Pulmonary artery endothelial cell (primary cell): ENCODE data around the gene SLC19A1. TPM values are rescaled to one million over a fixed set of nuclear protein-coding genes. Genes with fewer than 3 reads are reported as not detected.
"Not testable (repeated sequence)": the region's sequence is repeated elsewhere in the genome, so short reads cannot be mapped to it uniquely, and the experiment has no call there.

Experiments
- DNase-seq: peaks from one replicate; pipeline ENCODE4 v3.0.0-alpha.2; 2011; ENCODE audit warnings: low read depth, low spot score
- total RNA-seq: library from RNA; depleted of rRNA; stranded (reverse); fragments of >200 nt; gene quantifications from 2 replicates; pipeline ENCODE4 v1.2.3, GENCODE V29; 2014

SLC19A1 gene
- total RNA-seq, 1 donor from 2014 or later = 16.3 TPM

GRCh38 chr21:45576838-45577737, 34.8 kb upstream of the SLC19A1 start:
- DNase-seq = no peak

- DNase-seq = no peak
Observed at GRCh38 chr21:45575993-45576837, 34.0 kb upstream of the SLC19A1 start.

- DNase-seq = no peak
Observed at GRCh38 chr21:45575304-45575992, 33.2 kb upstream of the SLC19A1 start.

GRCh38 chr21:45574691-45575090, 32.5 kb upstream of the SLC19A1 start:
- DNase-seq = no peak

GRCh38 chr21:45574081-45574501, 31.9 kb upstream of the SLC19A1 start:
- DNase-seq = no peak

GRCh38 chr21:45573452-45574035, 31.3 kb upstream of the SLC19A1 start:
- no peak for DNase-seq

- no peak for DNase-seq
Observed at GRCh38 chr21:45572783-45573451, 30.7 kb upstream of the SLC19A1 start.

GRCh38 chr21:45572231-45572630, 30.0 kb upstream of the SLC19A1 start:
- DNase-seq = no peak

- no peak for DNase-seq
Observed at GRCh38 chr21:45571641-45572040, 29.4 kb upstream of the SLC19A1 start.

- no peak for DNase-seq
Observed at GRCh38 chr21:45570826-45571601, 28.8 kb upstream of the SLC19A1 start.

GRCh38 chr21:45570071-45570470, 27.8 kb upstream of the SLC19A1 start:
- DNase-seq = no peak

GRCh38 chr21:45568383-45568782, 26.1 kb upstream of the SLC19A1 start:
- DNase-seq = no peak

- DNase-seq = not testable (repeated sequence)
Observed at GRCh38 chr21:45564137-45564536, 21.9 kb upstream of the SLC19A1 start.

- no peak for DNase-seq
Observed at GRCh38 chr21:45562965-45563364, 20.7 kb upstream of the SLC19A1 start.

GRCh38 chr21:45562402-45562801, 20.2 kb upstream of the SLC19A1 start:
- DNase-seq = no peak

- DNase-seq = not testable (repeated sequence)
Observed at GRCh38 chr21:45561241-45561640, 19.0 kb upstream of the SLC19A1 start.

GRCh38 chr21:45560106-45561021, 18.1 kb upstream of the SLC19A1 start:
- DNase-seq = no peak

GRCh38 chr21:45559216-45560105, 17.2 kb upstream of the SLC19A1 start:
- DNase-seq = no peak
